ENCODE results near the gene MYH7.

DNA sequence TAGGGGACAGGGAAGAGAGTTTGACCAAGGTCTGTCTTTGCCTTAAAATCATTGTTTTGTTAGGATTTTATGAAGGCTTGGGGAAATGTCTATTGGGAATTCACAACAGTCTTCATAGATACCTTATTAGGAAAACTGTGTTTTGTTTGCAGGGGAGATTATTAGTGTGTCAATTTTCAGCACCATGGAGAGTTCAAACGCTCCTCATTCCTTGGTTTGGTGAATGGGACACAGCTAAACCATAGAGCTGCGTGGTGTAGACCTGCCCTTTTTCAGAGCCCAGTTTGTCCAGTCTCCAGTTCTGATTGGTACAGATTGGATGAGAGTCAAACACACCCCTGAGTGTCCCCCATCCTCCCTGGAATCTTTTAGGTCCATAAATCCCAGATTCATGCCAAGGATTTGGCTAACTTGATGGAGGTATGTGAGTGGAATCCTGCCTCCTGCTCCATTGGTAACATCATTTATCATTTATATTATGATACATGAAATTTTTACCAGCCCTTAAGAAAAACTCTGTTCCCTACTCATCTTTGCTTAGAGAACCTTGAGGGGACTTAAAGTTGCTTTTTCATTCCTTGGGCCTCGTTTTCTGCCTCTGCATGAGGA lies 46.0 kb upstream of the MYH7 start:
- TF ChIP-seq, protein P1, sequence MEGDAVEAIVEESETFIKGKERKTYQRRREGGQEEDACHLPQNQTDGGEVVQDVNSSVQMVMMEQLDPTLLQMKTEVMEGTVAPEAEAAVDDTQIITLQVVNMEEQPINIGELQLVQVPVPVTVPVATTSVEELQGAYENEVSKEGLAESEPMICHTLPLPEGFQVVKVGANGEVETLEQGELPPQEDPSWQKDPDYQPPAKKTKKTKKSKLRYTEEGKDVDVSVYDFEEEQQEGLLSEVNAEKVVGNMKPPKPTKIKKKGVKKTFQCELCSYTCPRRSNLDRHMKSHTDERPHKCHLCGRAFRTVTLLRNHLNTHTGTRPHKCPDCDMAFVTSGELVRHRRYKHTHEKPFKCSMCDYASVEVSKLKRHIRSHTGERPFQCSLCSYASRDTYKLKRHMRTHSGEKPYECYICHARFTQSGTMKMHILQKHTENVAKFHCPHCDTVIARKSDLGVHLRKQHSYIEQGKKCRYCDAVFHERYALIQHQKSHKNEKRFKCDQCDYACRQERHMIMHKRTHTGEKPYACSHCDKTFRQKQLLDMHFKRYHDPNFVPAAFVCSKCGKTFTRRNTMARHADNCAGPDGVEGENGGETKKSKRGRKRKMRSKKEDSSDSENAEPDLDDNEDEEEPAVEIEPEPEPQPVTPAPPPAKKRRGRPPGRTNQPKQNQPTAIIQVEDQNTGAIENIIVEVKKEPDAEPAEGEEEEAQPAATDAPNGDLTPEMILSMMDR (IDR thresholded peaks at IDR 0.05) = no peak
- no peak for TF ChIP-seq GATA2 (CRISPR knock-in tag; IDR thresholded peaks at IDR 0.05)
- no peak for TF ChIP-seq TCF12 (IDR thresholded peaks at IDR 0.05)
